ENCODE measurements around the gene DOCK4.

The DOCK4 gene

DNA sequence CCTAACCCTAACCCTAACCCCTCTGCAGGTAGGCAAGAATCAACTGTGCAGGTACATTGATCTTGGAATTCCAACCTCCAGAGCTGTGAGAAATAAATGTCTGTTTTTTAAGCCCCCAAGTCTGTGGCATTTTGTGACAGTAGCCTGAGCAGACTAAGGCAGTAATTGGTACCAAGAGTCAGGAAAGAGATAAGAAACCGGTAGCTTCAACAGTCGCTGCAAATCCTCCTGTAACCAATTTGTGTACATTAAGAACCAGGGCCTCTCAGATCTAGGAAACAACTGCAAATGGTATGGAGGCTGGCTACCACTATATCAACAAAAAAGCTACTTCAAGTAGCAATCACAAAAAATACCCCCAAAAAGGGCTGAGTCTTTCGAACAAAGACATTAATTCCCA is 67.3 kb downstream of the DOCK4 start:
- TF ChIP-seq CREB1 (IDR thresholded peaks at IDR 0.05; ENCODE audit: low read depth) (no peak), EP300 (IDR thresholded peaks at IDR 0.05; ENCODE audit: borderline replicate concordance) (no peak), TEAD4 (IDR thresholded peaks at IDR 0.05) (no peak), NFIC (IDR thresholded peaks at IDR 0.05) (no peak), YY1 (IDR thresholded peaks at IDR 0.05; ENCODE audit: low read depth) (no peak), CEBPB (IDR thresholded peaks at IDR 0.05) (no peak), ZBTB7A (IDR thresholded peaks at IDR 0.05; ENCODE audit: low read depth) (no peak), REST (IDR thresholded peaks at IDR 0.05; ENCODE audit: low read depth) (no peak), TCF12 (IDR thresholded peaks at IDR 0.05; ENCODE audit: low read depth) (no peak), USF1 (IDR thresholded peaks at IDR 0.05) (no peak), EGR1 (IDR thresholded peaks at IDR 0.05) (no peak), RAD21 (IDR thresholded peaks at IDR 0.05; ENCODE audit: low read depth) (no peak), FOXM1 (IDR thresholded peaks at IDR 0.05; ENCODE audit: borderline replicate concordance, low read depth) (no peak), TAF1 (IDR thresholded peaks at IDR 0.05; ENCODE audit: low read depth) (no peak)
- TF ChIP-seq, protein P1, sequence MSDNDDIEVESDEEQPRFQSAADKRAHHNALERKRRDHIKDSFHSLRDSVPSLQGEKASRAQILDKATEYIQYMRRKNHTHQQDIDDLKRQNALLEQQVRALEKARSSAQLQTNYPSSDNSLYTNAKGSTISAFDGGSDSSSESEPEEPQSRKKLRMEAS (IDR thresholded peaks at IDR 0.05), result no peak

DNA sequence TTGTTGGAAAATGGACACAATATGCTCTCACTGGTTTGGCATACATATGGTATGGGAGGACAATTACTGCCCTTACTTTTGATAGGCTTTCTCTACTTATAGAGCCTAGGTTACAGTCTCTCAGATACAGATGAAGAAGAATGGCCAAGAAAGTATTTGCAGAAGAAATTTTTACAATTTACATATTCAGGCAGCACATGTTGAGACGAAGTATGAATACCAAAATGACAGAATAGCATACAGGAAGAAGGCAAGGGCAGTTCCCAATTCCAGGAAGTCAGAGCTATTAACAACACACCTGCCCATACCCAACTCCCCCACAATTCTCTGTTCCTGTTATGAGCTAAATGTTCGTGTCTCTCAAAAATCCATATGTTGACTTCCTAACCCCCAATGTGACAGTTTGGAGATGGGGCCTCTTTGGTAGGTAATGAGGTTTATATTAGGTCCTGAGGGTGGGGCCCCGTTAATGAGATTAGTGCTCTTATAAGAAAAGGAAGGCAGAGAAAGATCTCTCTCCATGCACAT is 67.8 kb downstream of the DOCK4 start:
- TF ChIP-seq ZBTB7A (IDR thresholded peaks at IDR 0.05; ENCODE audit: low read depth) (no peak), EGR1 (IDR thresholded peaks at IDR 0.05) (no peak), CEBPB (IDR thresholded peaks at IDR 0.05) (no peak), YY1 (IDR thresholded peaks at IDR 0.05; ENCODE audit: low read depth) (no peak)
- TF ChIP-seq, protein P1 (IDR thresholded peaks at IDR 0.05), result no peak

DNA sequence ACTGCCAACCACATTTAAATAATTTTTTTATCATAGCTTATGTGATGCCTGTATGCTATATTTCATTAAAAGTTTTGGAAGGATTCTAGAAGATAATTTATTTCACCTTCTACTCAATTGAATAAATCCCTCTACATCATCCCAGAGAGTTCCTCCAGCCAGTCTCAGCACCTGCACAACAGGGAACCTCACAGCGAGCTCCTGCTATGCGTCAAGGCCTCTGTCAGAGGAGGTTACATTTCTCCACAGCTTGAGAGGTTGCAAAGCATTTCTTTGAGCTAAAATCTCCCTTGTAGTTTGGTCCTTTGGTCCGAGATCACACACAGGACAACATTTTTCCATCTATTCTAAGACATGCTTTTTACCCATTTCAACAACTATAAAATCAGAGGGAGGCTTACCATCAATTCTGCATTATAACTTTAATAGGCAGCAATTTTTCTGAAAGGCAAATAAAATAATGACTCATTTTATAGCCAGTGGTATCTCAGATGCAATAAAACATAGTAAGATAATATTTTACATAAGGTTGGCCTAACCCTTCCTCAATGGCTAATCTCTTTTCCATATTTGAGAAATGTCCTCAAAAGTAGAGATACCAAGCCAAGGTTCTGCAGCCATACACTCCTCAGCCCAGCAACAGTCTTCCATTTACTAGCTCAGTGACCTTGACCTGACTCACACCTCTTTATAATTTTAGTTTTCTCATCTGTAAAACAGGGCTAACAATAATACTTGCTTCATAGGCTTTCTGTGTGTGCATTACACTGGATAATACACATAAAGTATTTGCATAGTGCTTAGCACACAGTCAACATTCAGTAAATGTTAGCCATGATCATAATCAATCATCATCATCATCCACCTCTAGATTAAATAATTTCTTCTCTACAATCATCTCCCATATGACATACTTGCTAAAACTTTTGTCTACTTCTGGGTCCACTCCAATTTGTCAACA is 68.8 kb downstream of the DOCK4 start:
- TF ChIP-seq TEAD4 (IDR thresholded peaks at IDR 0.05), result no peak
- no peak for TF ChIP-seq TCF12 (IDR thresholded peaks at IDR 0.05; ENCODE audit: low read depth)
- TF ChIP-seq CREB1 (IDR thresholded peaks at IDR 0.05; ENCODE audit: low read depth), result no peak
- no peak for TF ChIP-seq EP300 (IDR thresholded peaks at IDR 0.05; ENCODE audit: borderline replicate concordance)
- TF ChIP-seq RAD21 (IDR thresholded peaks at IDR 0.05; ENCODE audit: low read depth), result no peak
- TF ChIP-seq YY1 (IDR thresholded peaks at IDR 0.05; ENCODE audit: low read depth), result no peak
- no peak for TF ChIP-seq REST (IDR thresholded peaks at IDR 0.05; ENCODE audit: low read depth)
- TF ChIP-seq EGR1 (IDR thresholded peaks at IDR 0.05), result no peak
- TF ChIP-seq USF1 (IDR thresholded peaks at IDR 0.05), result no peak
- TF ChIP-seq, protein P1 (IDR thresholded peaks at IDR 0.05), result no peak
- TF ChIP-seq TAF1 (IDR thresholded peaks at IDR 0.05; ENCODE audit: low read depth), result no peak
- TF ChIP-seq NFIC (IDR thresholded peaks at IDR 0.05), result no peak
- TF ChIP-seq CEBPB (IDR thresholded peaks at IDR 0.05), result no peak
- no peak for TF ChIP-seq ZBTB7A (IDR thresholded peaks at IDR 0.05; ENCODE audit: low read depth)
- TF ChIP-seq FOXM1 (IDR thresholded peaks at IDR 0.05; ENCODE audit: borderline replicate concordance, low read depth), result no peak

DNA sequence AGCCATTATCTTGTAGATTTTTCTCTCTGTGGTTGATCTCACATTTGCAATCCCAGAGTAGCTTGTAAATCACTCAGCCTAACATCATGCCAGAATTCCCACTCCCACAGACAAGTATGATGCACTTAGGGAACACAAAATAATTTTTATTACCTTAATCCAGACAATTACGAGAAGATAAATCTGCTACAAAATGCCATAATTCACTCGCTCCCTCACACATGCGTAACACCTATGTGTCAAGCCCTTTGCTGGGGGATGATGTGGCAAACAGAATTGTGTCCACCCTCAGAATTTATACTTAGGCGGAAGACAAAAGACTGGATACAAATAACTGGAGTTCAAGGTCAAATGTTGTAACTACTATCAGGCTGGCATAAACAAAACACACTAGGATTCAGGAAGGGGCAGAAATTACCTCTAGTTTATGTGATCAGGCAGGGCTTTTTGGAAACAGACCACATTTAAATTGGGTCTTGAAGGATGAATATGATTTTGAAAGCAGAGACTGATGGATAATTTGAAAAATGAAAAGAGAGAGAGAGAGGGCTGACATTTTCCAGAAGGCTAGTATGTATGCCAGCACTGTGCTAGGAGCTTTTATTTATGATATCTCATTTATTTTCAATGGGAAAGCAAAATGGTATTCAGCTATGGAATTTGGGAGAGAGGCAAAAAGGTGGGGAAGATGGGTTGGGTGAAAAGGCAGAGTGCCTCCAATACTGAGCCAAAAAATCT is 69.8 kb downstream of the DOCK4 start:
- TF ChIP-seq CREB1 (IDR thresholded peaks at IDR 0.05; ENCODE audit: low read depth) (no peak), USF1 (IDR thresholded peaks at IDR 0.05) (no peak), FOXM1 (IDR thresholded peaks at IDR 0.05; ENCODE audit: borderline replicate concordance, low read depth) (no peak), TAF1 (IDR thresholded peaks at IDR 0.05; ENCODE audit: low read depth) (no peak), CEBPB (IDR thresholded peaks at IDR 0.05) (no peak)
